Mammary epithelial cell (primary cell): ENCODE measurements around the gene TMEM240.

Source experiments
- EZH2 ChIP-seq: IDR thresholded peaks from 2 replicates; pipeline ENCODE4 v1.6.1; 2012; ENCODE audit warnings: low read length, inconsistent platforms, borderline replicate concordance
- TF ChIP-seq, protein P1 (sequence below), 2 donors: IDR thresholded peaks in 1 of 2; conservative IDR thresholded peaks in 1 of 2; 2 replicates each; pipeline ENCODE4 v1.5.1; 2011 to 2012; ENCODE audit warnings: inconsistent platforms in 2 of 2, low read length in 2 of 2, mild to moderate bottlenecking in 2 of 2, control low read depth in 1 of 2, low read depth in 1 of 2; ENCODE audit not compliant: insufficient read depth in 1 of 2; ENCODE audit errors: extremely low read depth in 1 of 2

DNA sequence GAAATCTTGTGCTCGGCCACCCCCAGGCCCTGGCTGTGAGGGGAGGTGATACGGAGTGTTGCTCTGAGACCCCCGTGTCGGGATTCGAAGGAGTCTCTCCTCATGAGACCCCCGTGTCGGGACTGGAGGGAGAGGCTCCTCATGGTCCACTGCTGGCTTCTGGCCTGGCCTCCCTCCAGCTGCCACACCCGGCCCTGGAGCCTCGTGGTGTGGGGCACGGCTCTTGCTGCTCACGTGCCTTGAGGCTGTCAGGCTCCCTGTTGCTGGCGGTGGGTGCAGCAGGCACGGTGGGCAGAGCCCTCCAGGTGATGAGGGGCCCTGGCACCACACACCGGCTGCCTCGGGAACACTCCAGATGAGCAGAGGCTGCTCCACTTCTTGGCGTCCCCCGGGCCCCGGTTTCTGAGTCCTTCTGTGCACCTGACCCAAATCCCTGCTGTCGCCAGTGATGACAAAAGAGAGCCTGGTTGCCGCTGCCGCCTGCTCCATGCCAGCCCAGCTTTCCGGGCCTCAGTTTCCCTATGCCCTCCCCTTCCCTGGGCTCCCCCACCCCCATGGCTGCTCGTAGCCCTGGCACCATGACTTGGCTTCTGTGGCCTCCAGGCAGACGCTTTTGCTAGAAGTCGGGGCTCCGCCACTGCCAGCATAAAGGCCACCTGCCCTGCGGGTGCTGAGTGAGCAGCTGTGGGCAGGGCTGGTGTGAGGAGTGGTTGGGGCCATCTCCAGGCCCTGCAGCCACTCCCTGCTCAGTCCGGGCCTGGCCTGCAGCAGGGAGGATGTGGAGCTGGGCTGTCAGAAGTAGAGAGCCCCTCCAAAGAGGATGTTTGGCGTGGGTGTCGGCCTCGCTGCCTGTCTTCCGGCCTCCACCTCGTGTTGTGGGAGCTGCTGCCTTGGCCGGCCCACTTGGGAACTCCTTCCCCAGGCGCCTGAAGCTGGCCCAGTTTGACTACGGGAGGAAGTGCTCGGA is 11.8 kb downstream of the TMEM240 start:
- no peak for TF ChIP-seq EZH2
- TF ChIP-seq, protein P1, sequence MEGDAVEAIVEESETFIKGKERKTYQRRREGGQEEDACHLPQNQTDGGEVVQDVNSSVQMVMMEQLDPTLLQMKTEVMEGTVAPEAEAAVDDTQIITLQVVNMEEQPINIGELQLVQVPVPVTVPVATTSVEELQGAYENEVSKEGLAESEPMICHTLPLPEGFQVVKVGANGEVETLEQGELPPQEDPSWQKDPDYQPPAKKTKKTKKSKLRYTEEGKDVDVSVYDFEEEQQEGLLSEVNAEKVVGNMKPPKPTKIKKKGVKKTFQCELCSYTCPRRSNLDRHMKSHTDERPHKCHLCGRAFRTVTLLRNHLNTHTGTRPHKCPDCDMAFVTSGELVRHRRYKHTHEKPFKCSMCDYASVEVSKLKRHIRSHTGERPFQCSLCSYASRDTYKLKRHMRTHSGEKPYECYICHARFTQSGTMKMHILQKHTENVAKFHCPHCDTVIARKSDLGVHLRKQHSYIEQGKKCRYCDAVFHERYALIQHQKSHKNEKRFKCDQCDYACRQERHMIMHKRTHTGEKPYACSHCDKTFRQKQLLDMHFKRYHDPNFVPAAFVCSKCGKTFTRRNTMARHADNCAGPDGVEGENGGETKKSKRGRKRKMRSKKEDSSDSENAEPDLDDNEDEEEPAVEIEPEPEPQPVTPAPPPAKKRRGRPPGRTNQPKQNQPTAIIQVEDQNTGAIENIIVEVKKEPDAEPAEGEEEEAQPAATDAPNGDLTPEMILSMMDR (conservative IDR thresholded peaks at IDR 0.05 in 1 of 2, IDR thresholded peaks at IDR 0.05 in 1 of 2; ENCODE audit: extremely low read depth in 1 of 2, insufficient read depth in 1 of 2, low read depth in 1 of 2, low read length in 2 of 2), result no peak
